ENCODE results near the gene LUC7L.

DNA sequence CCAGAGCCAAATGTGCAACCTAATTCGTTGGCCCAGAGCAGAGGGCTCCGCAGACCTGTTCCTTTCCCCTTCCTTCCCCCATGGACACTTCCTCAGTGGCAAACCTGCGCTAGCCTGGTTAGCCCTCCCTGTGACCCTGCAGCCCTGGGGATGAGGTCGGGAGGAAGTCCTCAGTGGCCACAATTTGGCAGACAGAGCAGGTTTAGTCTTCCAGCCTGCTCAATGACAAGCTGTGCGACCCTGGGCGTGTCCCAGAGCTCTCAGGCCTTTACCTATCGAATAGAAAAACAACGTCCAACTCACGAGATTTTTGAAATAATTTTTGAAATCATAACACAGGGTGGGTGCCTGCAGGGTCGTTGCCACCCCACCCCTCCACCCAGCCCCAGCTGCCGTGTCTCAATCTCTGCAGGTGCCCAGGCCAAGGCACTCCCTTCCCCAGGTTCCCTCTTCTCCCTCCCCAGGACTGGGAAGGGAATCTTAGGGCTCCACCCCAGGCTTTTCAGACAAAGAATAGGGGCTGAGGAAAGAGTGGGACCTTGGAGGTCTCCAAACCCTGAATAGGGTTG is 62.0 kb downstream of the LUC7L start:
- TF ChIP-seq, protein P1, sequence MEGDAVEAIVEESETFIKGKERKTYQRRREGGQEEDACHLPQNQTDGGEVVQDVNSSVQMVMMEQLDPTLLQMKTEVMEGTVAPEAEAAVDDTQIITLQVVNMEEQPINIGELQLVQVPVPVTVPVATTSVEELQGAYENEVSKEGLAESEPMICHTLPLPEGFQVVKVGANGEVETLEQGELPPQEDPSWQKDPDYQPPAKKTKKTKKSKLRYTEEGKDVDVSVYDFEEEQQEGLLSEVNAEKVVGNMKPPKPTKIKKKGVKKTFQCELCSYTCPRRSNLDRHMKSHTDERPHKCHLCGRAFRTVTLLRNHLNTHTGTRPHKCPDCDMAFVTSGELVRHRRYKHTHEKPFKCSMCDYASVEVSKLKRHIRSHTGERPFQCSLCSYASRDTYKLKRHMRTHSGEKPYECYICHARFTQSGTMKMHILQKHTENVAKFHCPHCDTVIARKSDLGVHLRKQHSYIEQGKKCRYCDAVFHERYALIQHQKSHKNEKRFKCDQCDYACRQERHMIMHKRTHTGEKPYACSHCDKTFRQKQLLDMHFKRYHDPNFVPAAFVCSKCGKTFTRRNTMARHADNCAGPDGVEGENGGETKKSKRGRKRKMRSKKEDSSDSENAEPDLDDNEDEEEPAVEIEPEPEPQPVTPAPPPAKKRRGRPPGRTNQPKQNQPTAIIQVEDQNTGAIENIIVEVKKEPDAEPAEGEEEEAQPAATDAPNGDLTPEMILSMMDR (IDR thresholded peaks at IDR 0.05; ENCODE audit: insufficient read depth, low read depth, low read length): no peak
- TF ChIP-seq EZH2 (IDR thresholded peaks at IDR 0.05; ENCODE audit: insufficient read depth, low read length): no peak
